Breast epithelium (tissue), 4 donors: ENCODE data around the gene AFG3L2. TPM values are rescaled to one million over a fixed set of nuclear protein-coding genes. Genes with fewer than 3 reads are reported as not detected.

ENCODE experiments used
- DNase-seq, 2 donors: peaks; one replicate each; pipeline ENCODE4 v3.0.0-alpha.2; 2019; ENCODE audit warnings: low spot score in 2 of 2
- H3K27ac ChIP-seq, 2 donors: fragments of 200-600 bp; sonication (generic) in 1 of 2; one replicate each; pipeline ENCODE4 v1.5.1; 2016 to 2019; ENCODE audit warnings: mild to moderate bottlenecking in 1 of 2
- H3K27me3 ChIP-seq, 2 donors: fragments of 200-600 bp; sonication (generic) in 1 of 2; one replicate each; pipeline versions ENCODE4 v1.5.1 to v1.6.0; 2017 to 2019; ENCODE audit warnings: control low read depth in 1 of 2, mild to moderate bottlenecking in 1 of 2
- H3K36me3 ChIP-seq: fragments of 200-600 bp; one replicate; pipeline ENCODE4 v1.5.1; 2019
- H3K4me1 ChIP-seq, 2 donors: fragments of 200-600 bp; sonication (generic); one replicate each; pipeline ENCODE4 v1.5.1; 2016 to 2019; ENCODE audit warnings: control low read depth in 1 of 2
- H3K4me3 ChIP-seq, 3 donors: fragments of 200-600 bp; sonication (generic); 1 replicate in 2 of 3; 2 replicates in 1 of 3; pipeline ENCODE4 v1.5.1; 2016 to 2019; ENCODE audit warnings: mild to moderate bottlenecking in 3 of 3, moderate library complexity in 2 of 3
- H3K9me3 ChIP-seq, 2 donors: fragments of 200-600 bp; sonication (generic) in 1 of 2; one replicate each; pipeline ENCODE4 v1.5.1; 2016 to 2019; ENCODE audit warnings: control low read depth in 1 of 2
- POLR2A ChIP-seq: fragments of 450-650 bp; IDR thresholded peaks from one replicate; pipeline ENCODE4 v1.6.1; 2016; ENCODE audit warnings: antibody characterized with exemption, mild to moderate bottlenecking, moderate library complexity
- POLR2AphosphoS5 ChIP-seq, 3 donors: sonication (generic); formaldehyde crosslinking; IDR thresholded peaks; one replicate each; pipeline ENCODE4 v1.6.1; 2017; ENCODE audit warnings: antibody characterized with exemption in 3 of 3
- intact Hi-C: fragments of 100-400 bp; cut with DNase I; formaldehyde crosslinking; loops from one replicate; pipeline ENCODE4 v1.15.1; 2023; ENCODE audit warnings: low total_unique reads
- total RNA-seq, 3 donors: library from RNA; depleted of rRNA; stranded (reverse); fragments of >200 nt; gene quantifications; one replicate each; pipeline ENCODE4 v1.1.0, GENCODE V29; 2016
- TF ChIP-seq, protein P1 (sequence below), 3 donors: fragments of 450-650 bp; IDR thresholded peaks; one replicate each; pipeline ENCODE4 v1.5.1; 2016 to 2017; ENCODE audit warnings: antibody characterized with exemption in 3 of 3, mild to moderate bottlenecking in 3 of 3, moderate library complexity in 3 of 3

AFG3L2 gene
- total RNA-seq, 3 donors from 2014 or later = 37.0 to 43.5 (median 42.7) TPM

DNA sequence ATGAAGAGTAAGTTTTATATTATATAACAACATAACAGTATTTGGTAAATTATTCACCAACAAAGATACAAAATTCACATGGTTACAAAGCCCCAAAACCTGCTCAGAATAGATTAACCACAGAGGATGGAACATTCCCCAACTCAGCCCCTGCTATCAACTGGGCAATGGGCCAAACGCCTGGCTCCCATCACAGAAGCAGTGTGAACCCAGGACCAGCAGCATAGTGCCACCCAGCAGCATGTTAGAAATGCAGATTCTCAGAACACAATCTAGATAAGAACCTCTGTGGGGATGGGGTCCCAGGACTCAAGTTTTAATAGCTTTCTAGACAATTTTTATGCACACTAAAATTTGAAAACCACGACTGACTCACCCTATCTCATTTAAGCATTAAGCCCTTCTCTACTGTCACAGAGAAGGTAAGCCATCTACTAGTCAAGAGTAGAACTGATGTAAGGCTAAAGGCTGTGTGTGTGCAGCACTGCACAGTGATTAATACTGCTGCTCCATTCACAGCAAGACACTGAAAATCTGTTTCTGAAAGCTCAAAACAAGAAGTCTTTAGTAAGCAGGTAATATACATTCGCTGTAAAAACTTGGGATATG, 15.2 kb downstream of the AFG3L2 start:
- Histone ChIP-seq H3K27me3 (no peaks in the 10 kb centered on the region), H3K4me1 (no peaks in the 10 kb centered on the region), H3K4me3 (no peak overlapping the region), H3K36me3 (peaks cover 9% of the 10 kb centered on the region), H3K9me3 (no peaks in the 10 kb centered on the region), H3K27ac (no peak overlapping the region)
- no peak for DNase-seq
- intact Hi-C loops = no loop called here
- TF ChIP-seq, protein P1, sequence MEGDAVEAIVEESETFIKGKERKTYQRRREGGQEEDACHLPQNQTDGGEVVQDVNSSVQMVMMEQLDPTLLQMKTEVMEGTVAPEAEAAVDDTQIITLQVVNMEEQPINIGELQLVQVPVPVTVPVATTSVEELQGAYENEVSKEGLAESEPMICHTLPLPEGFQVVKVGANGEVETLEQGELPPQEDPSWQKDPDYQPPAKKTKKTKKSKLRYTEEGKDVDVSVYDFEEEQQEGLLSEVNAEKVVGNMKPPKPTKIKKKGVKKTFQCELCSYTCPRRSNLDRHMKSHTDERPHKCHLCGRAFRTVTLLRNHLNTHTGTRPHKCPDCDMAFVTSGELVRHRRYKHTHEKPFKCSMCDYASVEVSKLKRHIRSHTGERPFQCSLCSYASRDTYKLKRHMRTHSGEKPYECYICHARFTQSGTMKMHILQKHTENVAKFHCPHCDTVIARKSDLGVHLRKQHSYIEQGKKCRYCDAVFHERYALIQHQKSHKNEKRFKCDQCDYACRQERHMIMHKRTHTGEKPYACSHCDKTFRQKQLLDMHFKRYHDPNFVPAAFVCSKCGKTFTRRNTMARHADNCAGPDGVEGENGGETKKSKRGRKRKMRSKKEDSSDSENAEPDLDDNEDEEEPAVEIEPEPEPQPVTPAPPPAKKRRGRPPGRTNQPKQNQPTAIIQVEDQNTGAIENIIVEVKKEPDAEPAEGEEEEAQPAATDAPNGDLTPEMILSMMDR (IDR thresholded peaks at IDR 0.05) = no peak
- TF ChIP-seq POLR2A = no peak

DNA sequence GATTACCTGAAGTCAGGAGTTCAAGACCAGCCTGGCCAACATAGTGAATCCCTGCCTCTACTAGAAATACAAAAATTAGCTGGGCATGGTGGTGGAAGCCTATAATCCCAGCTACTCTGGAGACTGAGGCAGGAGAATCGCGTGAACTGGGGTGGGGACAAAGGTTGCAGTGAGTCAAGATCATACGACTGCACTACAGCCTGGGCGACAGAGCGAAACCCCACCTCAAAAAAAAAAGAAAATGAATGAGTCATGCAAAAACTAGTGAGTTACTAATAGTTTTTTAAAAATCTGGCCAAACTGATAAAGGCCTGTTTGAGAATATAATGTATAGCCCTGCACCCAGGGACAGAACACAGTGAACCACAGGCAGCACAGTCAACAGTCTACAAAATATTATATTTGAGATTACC, 17.5 kb downstream of the AFG3L2 start:
- H3K9me3 ChIP-seq = no peaks in the 10 kb centered on the region
- no peak overlapping the region for H3K27ac ChIP-seq
- no peaks in the 10 kb centered on the region for H3K27me3 ChIP-seq
- H3K4me1 ChIP-seq = no peaks in the 10 kb centered on the region
- H3K4me3 ChIP-seq = no peak overlapping the region
- peaks cover 6% of the 10 kb centered on the region for H3K36me3 ChIP-seq
- DNase-seq = no peak
- intact Hi-C loops = no loop called here
- TF ChIP-seq POLR2A = no peak

DNA sequence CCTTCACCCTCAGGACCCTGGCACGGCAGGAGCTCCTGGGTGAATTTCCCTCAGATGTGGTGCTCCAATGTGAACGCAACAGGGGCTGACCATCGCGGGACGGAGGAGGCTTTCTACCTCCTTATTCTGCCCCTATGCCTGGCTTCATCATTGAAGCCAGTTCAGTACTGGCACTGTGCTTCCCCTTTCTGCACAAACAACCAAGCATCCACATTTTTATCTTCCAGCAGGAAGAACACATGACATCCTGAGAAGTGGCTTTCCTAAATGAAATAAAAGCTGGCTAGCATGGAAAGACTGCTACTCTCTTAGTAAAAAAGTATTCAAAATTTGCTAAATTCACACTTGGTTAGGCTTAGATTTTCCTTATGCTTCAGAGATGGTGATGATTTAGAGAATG, 24.8 kb downstream of the AFG3L2 start:
- Histone ChIP-seq H3K27me3 (no peaks in the 10 kb centered on the region), H3K27ac (no peak overlapping the region), H3K9me3 (no peaks in the 10 kb centered on the region), H3K4me1 (no peaks in the 10 kb centered on the region), H3K4me3 (no peak overlapping the region), H3K36me3 (peaks cover 6% of the 10 kb centered on the region)
- TF ChIP-seq POLR2AphosphoS5 (IDR thresholded peaks at IDR 0.05) (no peak), POLR2A (no peak)
- TF ChIP-seq, protein P1 (IDR thresholded peaks at IDR 0.05) = no peak
- intact Hi-C loops = no loop called here
- DNase-seq = no peak

DNA sequence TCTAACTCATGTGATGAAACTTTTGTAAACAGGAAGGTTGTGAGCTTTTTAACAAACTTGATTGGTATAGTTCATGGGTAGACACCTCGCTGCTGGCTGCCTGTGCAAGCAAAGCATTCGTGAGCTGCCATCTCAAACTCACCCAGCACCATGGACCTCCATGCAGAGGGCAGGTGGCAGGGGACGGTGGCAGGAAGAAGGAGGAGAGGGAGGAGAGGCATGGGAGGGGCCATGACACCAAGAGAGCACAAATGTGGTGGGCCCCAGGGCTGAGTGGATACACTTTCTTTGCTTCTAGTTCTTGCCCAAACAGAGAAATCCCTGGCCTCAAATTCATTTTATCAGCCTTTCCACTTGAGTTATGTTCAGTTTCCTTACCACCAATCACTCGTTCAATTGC, 29.1 kb downstream of the AFG3L2 start:
- no peaks in the 10 kb centered on the region for H3K9me3 ChIP-seq
- DNase-seq = no peak
- no peak overlapping the region for H3K27ac ChIP-seq
- no peaks in the 10 kb centered on the region for H3K27me3 ChIP-seq
- H3K4me3 ChIP-seq = no peak overlapping the region
- intact Hi-C loops = no loop called here
- TF ChIP-seq POLR2A (no peak), POLR2AphosphoS5 (IDR thresholded peaks at IDR 0.05) (no peak)
- TF ChIP-seq, protein P1 (IDR thresholded peaks at IDR 0.05) = no peak
- H3K36me3 ChIP-seq = no peaks in the 10 kb centered on the region
- H3K4me1 ChIP-seq = no peaks in the 10 kb centered on the region

DNA sequence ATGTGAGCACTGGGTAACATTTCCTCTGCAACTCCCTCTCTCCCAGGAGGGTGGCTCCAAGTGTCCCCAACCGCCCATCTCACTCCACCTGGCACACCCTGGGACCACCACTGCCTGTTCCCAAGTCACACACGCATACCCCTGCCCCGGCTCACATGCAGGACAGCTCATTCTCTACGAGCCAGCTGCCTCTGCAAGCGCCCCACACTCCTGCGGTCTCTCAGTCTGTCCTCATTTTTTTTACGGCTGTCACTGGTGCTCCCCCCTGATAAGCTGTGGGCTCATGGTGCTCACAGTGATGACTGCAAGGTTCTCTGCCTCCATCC, 30.8 kb downstream of the AFG3L2 start:
- Histone ChIP-seq H3K4me1 (no peaks in the 10 kb centered on the region), H3K27me3 (no peaks in the 10 kb centered on the region), H3K36me3 (no peaks in the 10 kb centered on the region), H3K27ac (no peak overlapping the region), H3K9me3 (no peaks in the 10 kb centered on the region), H3K4me3 (no peak overlapping the region)
- no peak for DNase-seq
- no peak for TF ChIP-seq POLR2AphosphoS5 (IDR thresholded peaks at IDR 0.05)
- TF ChIP-seq, protein P1 (IDR thresholded peaks at IDR 0.05) = no peak
- no peak for TF ChIP-seq POLR2A
- intact Hi-C loops = no loop called here
